UCSD-AML1 (cell line): ENCODE data around the gene CRHR1.

Experiments used
- DNase-seq: peaks from one replicate; lab custom pipeline; 2025; ENCODE audit not compliant: unreplicated experiment; lab: John Stamatoyannopoulos, UW

The CRHR1 gene

DNA sequence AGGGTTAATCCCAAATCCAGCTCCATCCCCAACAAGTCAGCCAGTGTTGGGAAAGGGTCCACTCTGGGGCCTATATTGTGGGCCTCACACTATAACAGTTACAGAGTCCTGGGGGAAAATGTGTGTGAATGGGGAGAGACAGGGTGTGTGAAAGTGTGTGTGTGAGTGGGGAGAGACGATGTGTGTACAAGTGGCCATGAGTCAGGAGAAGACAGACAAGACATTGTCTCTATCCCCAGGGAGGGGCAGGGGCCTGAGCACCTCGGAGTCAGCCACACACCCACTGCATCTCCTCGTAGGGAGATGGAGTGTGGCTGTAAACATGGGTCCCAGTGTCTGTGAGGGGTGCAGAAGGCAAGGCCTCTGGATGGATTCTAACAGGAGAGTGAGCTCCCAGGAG is 2.9 kb downstream of the CRHR1 start:
- no peak for DNase-seq

DNA sequence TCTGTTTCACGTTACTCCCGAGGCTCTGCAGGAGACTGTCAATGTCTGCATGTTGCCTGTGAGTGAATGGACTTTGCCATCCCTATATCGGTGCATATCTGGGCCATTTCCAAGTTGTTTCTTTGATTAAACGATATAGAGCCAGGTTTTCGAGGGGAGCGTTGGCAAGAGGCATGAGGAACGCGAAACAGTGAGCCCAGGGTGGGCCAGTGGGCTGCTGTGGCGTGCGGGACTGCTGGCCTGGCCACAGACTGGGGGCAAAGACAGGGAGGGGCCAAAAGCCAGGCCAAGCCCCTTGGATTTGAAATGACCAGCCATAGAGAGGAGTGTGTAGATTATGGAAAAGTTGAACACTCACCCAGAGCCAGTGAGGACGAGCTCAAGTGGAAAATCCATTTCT is 3.5 kb downstream of the CRHR1 start:
- no peak for DNase-seq

DNA sequence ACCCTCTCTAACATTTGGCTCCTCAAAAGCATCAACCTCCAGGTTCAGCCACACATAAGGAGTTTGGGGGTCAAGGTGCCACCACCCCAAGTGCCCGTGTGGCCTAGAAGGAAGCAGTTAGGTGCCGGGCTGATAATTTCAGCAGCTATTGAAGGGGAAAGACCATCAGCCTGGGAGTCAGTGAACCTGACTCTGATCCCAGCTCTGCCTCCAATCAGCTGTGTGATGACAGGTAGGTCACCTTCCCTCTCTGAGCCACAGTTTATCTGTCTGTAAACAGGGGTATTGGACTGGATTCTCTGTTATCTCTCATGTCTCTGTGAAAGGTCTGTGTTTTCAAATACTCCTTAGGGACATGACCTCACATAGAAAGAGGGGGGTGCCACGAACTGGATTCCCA is 3.9 kb downstream of the CRHR1 start:
- no peak for DNase-seq

DNA sequence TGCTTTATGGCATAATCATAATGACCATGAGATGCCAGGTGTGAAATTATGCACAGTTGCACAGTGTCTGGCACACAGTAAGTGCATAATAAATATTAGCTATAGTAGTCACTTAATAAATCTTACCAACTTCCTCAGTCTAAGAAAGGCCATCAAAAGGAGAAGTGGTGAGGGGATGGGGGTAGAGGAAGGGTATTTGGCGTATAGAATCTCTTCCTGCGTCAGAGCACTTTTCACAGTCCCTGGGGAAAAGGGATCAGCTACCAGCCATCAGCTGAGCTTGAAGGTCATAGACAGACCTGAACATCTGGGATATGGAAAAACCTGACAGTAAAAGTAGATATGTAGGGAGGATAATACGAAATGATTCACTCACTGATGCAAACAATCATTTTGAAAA is 5.8 kb downstream of the CRHR1 start:
- DNase-seq, result no peak

DNA sequence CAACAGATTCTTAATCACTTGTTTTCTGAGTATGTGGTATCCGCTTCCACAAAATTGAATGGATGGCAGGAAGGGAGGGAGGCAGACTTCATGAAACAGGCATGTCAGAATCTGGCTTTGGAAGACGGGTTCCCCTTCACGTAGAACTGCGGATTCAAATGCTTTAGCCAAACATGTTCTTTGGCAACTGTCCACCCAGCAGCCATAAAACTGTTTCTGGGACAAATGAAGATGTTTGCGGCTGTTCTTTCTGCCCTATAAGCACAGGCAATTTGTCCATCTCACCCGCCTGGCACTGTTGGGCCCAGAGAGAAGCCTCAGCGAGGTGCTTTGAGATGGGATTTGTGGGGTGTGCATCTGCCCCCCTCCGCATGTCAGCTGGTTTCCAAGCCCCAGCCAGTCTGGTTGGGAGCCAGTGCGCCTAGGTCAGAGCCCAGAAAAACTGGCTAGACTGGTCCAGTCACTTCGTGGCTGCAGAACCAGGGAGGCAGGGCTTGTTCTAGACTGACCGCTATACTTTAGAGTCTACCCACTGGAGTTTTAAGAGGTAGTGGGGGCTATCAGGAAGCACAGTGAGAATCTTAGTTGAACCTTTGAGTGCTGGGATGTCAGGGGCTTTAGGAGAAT is 6.3 kb downstream of the CRHR1 start:
- DNase-seq, result no peak

DNA sequence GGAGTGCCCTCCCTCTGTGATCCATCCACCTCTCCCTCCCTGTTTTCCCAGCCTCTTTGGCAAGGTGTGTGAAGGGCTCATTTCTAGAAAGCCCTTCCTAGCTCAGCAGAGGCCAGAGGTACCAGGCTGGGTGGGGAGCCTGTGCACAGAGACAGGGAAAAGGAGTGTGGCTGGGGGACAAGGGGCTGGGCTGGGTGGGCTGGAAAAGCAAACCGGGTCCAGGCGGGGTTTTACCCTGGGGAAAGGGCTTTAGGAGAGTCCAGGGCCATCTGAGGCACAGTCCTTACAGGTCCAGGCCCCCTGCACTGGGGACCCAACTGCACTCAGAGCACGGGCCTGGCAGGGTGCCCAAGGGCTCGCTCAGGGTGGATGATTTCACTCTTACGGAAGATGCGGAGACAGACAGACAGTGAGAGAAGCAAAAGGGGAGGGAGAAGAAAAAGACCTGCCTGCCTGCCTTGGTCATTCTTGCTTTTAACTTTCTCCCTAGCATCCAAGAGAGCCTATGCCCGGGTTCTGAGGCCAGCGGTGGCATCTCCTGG is 7.0 kb downstream of the CRHR1 start:
- DNase-seq, result no peak

DNA sequence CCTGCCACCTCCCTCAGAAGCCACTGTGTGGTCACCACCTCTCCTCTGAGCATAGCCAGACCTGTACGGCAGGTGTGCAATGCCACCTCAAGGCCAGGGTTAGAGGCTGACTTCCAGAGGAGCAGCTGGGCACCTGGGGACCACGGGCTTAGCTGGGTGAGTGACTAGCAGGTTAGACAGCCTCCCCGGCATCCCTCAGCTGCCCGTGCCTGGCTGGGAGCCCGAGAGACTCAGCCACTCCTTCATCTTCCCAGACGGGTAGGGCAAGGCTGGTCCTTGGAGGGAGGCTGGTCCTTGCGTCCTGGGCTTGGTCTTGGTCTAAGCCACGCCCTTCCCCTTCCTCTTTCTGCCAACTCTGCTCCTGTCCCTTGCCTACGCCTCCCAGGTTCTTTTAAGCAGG is 7.8 kb downstream of the CRHR1 start:
- no peak for DNase-seq

DNA sequence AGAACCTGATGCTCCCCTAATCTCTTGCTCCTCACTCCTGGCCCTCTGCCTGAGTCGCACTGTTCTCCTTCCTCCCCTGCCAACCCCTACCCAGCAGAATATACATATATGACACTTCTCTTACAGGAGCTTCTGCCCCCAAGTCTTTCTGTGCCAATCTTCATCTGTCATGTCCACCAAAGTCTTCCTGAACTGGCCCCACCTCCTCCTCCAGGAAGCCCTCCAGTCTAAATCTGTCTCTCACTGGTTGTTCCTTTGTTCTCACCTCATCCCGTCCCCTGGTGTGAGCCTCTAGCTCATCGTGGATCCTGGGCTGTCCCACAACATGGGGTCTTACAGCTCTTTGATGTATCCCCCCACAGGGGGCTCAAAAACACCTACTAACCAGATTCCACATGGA is 8.3 kb downstream of the CRHR1 start:
- no peak for DNase-seq

DNA sequence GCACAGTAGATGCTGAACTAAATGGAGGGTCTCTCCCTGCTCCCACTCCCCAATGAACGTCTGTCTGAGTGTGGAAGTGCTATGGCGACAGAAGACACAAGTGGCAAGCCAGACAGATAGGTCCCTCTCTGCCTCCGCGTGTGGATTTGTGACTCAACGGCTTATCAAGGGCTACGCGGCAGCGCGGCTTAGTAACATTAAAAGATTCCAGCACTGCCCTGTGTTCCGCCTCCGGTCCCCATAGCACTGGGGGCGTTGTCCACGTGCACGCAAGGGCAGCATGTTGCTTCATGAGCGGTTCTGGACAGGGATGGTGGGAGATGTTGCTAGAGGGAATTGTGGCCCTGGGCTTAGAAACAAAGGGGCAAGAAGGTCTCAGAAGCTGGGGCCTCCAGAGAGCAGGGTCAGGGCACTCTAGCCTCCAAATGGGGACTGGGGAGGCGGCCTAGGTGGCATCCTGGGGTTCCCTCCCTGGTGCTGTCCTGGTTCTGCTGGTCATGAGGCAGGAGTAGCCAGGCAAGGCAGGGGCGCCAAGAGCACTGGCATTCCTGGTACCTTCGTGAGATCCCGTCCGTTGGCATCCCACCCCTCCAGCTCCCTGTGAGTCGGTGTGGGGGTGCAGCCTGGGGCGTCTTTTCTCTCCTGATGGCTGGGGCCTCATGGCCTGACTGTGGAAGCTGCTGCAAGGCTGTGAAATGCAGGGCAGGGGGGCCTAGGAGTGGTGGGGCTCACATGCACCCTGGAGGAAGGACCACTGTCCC is 9.1 kb downstream of the CRHR1 start:
- no peak for DNase-seq

DNA sequence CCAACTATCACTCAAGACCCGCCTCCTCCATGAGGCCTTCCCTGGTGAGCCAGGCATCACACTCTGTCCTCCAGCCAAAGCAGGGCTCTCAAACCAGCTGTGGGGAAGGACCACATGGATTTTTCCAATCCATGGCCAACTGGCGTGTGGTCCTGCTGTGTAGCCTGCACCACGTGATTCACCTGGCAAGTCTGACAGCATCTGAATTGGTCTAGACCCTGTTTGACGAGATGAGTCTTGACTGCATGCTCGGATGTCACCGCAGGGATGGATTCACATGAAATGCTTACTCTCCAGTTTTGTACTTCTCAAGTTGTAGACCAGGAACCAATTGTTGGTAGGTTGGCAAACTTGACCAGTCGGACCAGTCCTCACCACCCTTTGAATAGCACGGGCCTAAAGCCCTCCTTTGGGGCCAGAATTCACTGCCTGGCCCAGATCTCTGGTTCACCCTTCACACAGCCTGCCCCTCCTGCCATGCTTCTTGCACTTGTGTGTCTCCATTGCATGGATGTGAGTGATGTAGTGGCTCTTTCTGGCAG is 9.9 kb downstream of the CRHR1 start:
- no peak for DNase-seq

DNA sequence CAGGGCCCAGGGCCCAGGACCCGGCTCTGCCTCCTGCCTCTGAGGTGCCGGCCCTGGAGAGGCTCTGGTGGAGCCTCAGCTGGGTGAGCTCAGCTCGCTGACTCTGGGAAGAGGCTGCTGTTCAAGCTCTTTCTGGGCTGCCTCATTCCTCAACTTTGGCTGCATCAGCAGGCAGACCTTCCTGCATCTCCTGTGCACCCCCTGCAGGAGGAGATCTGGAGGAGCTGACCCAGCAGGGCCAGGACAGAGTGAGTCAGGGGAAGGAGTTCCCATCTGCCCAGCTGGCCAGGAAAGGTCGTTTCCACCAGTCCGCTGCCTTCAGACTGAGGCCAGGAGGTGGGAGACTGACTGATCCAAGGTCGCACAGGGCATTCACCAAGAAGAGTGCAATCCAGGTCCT is 10.7 kb downstream of the CRHR1 start:
- no peak for DNase-seq

DNA sequence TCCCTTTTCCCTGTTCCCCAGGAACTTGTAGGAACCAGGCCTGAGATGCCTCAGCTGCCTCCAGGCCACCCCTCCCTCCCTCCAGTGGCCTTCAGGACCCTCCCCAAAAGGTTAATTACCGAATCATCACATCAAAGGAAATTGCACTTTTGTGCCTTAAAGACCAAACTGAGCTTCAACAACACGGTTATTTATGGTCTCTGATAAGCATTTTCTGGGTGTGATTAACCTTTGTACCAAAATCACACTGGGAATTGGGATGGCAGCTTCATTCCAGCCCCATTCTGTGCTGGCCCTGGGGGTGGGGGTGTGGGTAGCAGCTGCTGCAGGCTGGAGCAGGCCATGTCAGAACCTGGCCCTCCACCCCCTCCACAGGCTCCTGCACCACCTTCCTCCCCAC is 16.7 kb downstream of the CRHR1 start:
- DNase-seq, result no peak

DNA sequence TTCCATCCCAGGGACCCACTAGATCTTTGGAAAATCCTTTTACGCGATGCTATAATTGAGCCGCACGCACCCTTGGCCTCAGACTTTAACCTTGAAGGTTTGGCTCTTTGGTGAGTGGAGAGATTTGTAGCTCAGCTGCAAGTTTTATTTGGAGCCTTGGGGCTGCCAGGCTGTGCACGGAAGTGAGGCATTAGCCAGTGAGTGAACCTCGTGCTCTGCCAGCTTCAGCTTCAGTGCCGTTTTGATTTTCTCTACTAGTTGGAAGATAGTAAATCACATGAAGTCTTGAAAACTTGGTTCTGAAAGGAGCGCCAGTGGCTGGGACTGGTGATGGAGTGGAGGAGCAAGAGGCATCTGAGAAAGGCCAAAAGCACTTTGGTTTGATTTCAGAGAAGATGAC is 17.3 kb downstream of the CRHR1 start:
- no peak for DNase-seq

DNA sequence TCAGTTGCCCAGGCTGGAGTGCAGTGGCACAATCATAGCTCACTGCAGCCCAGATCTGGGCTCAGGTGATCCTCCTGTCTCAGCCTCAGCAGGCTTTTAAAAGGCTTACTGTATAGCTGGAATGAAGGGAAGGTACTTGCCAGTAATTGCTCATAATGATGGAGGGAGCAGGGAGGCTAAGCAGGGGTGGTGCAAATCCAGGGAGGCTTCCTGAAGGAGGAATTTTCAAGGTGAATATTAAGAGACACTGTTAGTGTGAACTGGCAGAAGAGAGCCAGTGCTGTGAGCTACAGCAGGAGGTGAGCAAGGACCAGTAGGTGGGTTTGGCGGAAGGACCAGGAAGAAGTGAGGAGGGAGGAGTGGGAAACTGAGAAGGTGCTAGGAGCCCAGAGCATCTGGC is 24.7 kb downstream of the CRHR1 start:
- DNase-seq, result no peak

DNA sequence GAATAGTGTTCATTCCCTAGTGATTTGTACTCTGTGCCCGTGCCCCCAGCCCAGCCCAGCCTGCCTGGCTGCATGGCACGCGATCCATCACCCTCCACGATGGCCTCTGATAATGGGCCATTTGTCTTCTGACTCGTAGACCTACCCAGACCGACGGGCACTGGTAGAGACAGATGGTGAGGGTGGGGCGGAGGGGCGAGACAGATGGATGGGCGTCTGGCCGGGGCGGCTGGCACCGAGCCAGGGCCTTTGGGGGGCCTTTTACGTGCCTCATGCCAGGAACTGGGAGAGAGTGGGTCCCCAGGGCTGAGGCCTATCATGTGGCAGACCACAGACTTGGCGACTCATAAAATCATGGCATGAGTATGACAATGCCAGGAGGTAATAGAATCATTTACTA is 25.4 kb downstream of the CRHR1 start:
- no peak for DNase-seq

DNA sequence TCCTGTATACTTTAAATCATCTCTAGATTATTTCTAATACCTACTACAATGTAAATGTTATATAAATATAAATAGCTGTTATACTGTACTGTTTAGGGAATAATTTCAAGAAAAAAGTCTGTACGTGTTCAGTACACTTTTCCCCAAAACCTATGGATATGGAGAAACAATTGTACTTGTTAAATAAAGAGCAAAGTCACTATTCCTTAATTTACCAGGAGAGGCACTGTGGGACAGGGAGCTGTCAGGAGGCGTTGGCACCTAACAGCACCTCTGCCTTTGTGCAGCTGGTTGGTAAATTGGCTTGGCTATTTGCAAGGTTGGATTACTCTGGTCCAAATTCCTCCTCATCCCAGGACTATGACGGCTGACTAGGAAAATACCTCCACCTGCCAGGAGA is 28.0 kb downstream of the CRHR1 start:
- DNase-seq, result no peak

DNA sequence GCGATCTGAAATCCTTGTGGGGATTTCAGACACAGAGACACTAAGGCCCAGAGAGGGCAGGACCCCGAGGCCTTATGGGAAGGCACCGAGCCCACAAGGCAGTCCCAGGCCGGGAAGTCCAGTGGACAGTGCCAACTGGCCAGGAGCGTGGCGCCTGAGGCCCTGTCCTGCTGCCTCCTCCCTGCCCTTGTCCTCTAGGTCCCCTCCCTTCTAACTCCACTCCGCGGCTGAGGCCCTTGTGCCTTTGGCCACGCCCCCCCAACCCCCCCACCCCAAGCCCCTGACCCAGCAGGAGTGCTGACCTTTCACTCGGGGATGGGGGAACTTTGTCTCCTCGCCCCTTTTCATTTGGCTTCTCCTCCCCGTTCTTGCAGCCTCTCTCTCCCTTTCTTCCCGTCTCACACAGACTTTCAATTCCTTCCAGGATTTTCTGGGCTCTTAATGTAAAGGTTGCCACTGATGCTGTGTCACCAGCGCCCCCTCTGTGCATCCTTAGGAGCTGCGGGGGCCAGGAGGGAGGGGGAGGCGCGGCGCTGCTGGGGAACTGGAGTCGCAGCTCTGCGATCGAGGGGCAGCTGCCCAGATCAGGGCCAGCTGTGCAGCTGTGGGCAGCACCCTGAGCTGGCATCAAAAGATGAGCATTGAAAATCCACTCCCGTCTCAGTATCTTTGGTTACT is 29.1 kb downstream of the CRHR1 start:
- no peak for DNase-seq

DNA sequence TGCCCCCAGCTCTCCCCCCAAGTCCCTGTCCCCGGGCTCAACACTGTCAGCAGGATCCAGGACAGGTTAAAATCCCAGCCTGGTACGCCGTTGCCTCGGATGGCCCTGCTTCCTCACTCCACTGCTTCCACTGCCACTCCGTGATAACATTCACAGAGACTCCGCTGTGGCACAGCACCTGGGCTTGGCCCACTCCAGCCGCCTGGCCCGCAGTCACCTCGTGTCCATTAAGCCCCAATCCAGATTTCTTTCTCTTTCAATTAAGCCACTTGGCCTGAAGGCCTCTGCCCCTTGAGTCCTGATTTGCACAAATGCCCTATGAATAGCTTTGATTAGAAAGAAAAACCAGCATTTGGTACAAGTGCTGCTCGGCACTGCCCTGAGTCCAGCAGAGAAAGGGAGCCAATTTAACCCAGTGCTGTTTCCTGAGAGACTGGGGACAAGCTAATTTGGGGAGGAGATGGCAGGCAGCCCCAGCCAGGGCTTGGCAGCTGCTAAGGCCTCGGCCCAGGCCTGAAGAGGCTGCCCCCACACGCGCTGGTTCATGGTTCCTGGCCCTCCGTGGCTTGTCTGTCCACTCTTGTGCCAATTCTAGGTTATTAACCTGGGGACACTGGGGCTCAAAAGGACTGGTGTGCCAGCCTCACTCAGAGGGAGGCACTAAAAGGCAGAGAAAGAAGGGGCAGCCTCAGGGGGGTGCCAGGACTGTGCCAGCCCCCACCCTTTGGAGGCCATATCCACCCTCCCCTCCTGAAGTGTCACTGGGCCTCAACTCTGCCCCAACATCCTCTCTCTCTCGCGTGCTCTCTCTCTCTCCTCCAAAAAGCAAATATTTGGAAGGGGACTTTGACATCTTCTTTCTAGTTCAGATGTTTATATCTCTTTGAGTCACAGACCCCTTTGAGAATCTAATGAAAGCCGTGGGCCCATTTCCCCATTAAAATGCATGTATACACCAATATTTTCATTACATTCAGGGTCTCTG is 30.8 kb downstream of the CRHR1 start:
- DNase-seq, result no peak

DNA sequence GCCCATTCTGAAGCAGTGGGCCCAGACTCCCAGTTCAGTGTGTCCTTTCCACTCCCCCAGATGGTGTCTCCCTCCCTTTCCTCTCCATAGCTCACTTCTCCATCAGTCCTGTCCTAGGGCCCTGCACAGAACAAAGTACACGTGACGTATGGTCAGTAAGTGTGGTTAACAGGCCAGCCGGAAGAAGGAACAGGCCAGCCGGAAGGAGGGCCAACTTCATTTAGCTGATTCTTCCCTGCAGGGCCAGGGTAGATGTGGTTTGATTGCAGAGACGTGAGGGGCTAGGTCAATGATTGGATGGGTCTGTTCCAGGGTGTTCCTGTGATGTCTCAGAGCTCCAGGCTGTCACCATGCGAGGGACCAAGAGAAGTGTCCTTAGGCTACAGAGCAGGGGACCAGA is 31.6 kb downstream of the CRHR1 start:
- no peak for DNase-seq

DNA sequence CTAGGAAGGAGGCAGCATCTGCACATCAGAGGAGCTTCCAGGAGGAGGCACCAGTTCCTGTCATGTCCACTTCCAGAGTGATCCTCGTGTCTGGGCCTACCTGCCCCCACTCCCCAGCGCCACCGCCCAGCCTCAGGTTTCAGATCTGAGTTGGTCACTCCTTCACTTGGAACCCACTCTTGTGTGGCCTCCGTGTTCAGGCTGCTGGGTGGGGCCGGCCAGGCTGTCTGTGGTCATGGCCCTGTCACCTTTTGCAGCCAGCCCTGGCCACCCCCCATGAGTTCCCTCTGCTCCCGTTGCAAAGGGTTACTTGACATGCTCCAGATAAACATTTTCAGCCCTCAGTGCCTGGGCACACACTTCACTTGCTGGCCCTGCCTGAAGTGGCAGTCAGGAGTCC is 33.9 kb downstream of the CRHR1 start:
- DNase-seq, result no peak

DNA sequence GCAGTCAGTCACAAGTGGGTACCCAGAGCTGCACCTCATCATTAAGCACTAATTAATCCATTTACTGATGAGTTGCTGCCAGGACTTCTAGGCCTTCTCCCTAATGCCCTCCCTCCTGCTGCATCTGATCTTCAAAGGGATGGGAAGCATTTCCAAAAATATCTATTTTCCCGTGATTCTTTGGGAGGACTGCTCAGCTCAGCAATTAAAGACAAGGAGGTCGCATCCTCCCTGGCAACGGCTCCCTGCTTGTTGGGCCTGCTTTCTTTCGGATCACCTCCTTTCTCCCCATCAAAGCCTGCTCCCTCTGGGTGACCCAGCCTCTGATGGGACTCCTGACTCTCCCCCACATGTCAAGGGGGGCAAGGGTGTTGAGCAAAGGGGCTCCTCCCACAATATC is 34.6 kb downstream of the CRHR1 start:
- DNase-seq, result no peak
